Measurements from ENCODE around the gene HOXC9.
"Not testable (repeated sequence)": the region's sequence is repeated elsewhere in the genome, so short reads cannot be mapped to it uniquely, and the experiment has no call there.

Gene HOXC9

GRCh38 chr12:54037360-54038283, 37.7 kb downstream of the HOXC9 start:
- Mint-ChIP-seq H3K36me3 (no peaks in the 10 kb centered on the region), H3K9me3 (no peaks in the 10 kb centered on the region), H3K27ac (no peak overlapping the region), H3K27me3 (peaks cover 95% of the 10 kb centered on the region), H3K4me1 (peaks cover 21% of the 10 kb centered on the region), H3K4me3 (no peak overlapping the region)
- no peak for ATAC-seq

GRCh38 chr12:54038284-54038870, 38.4 kb downstream of the HOXC9 start:
- peaks cover 14% of the 10 kb centered on the region for H3K4me1 Mint-ChIP-seq
- H3K4me3 Mint-ChIP-seq = no peak overlapping the region
- peaks cover 95% of the 10 kb centered on the region for H3K27me3 Mint-ChIP-seq
- no peak overlapping the region for H3K27ac Mint-ChIP-seq
- H3K36me3 Mint-ChIP-seq = no peaks in the 10 kb centered on the region
- no peaks in the 10 kb centered on the region for H3K9me3 Mint-ChIP-seq
- ATAC-seq = no peak

GRCh38 chr12:54038871-54039414, 39.0 kb downstream of the HOXC9 start:
- no peaks in the 10 kb centered on the region for H3K36me3 Mint-ChIP-seq
- H3K4me3 Mint-ChIP-seq = no peak overlapping the region
- H3K27ac Mint-ChIP-seq = no peak overlapping the region
- ATAC-seq = no peak
- peaks cover 96% of the 10 kb centered on the region for H3K27me3 Mint-ChIP-seq
- no peaks in the 10 kb centered on the region for H3K9me3 Mint-ChIP-seq
- H3K4me1 Mint-ChIP-seq = peaks cover 12% of the 10 kb centered on the region

GRCh38 chr12:54039417-54040147, 39.6 kb downstream of the HOXC9 start:
- H3K4me3 Mint-ChIP-seq = no peak overlapping the region
- H3K9me3 Mint-ChIP-seq = no peaks in the 10 kb centered on the region
- H3K36me3 Mint-ChIP-seq = no peaks in the 10 kb centered on the region
- no peak overlapping the region for H3K27ac Mint-ChIP-seq
- H3K27me3 Mint-ChIP-seq = peaks cover 100% of the 10 kb centered on the region
- peaks cover 13% of the 10 kb centered on the region for H3K4me1 Mint-ChIP-seq
- no peak for ATAC-seq

- no peaks in the 10 kb centered on the region for H3K9me3 Mint-ChIP-seq
- peaks cover 100% of the 10 kb centered on the region for H3K27me3 Mint-ChIP-seq
- H3K27ac Mint-ChIP-seq = no peak overlapping the region
- H3K4me3 Mint-ChIP-seq = no peak overlapping the region
- no peaks in the 10 kb centered on the region for H3K36me3 Mint-ChIP-seq
- peaks cover 8% of the 10 kb centered on the region for H3K4me1 Mint-ChIP-seq
- ATAC-seq = no peak
Measured at GRCh38 chr12:54040148-54040494, 40.2 kb downstream of the HOXC9 start.

GRCh38 chr12:54040648-54041047, 40.7 kb downstream of the HOXC9 start:
- Mint-ChIP-seq H3K4me1 (peaks cover 7% of the 10 kb centered on the region), H3K9me3 (no peaks in the 10 kb centered on the region), H3K27me3 (peaks cover 100% of the 10 kb centered on the region), H3K27ac (no peak overlapping the region), H3K4me3 (no peak overlapping the region), H3K36me3 (no peaks in the 10 kb centered on the region)
- ATAC-seq = no peak

- Mint-ChIP-seq H3K9me3 (no peaks in the 10 kb centered on the region), H3K4me3 (no peak overlapping the region), H3K36me3 (no peaks in the 10 kb centered on the region), H3K27me3 (peaks cover 100% of the 10 kb centered on the region), H3K4me1 (peaks cover 7% of the 10 kb centered on the region), H3K27ac (no peak overlapping the region)
- ATAC-seq = no peak
Measured at GRCh38 chr12:54041097-54041690, 41.2 kb downstream of the HOXC9 start.

- H3K9me3 Mint-ChIP-seq, H3K4me3 Mint-ChIP-seq, H3K27ac Mint-ChIP-seq, H3K36me3 Mint-ChIP-seq, H3K4me1 Mint-ChIP-seq, ATAC-seq: not testable (repeated sequence)
- H3K27me3 Mint-ChIP-seq = peaks cover 100% of the 10 kb centered on the region
Measured at GRCh38 chr12:54042033-54042432, 42.1 kb downstream of the HOXC9 start.

GRCh38 chr12:54042970-54043853, 43.3 kb downstream of the HOXC9 start:
- no peak overlapping the region for H3K4me3 Mint-ChIP-seq
- H3K27me3 Mint-ChIP-seq = peaks cover 100% of the 10 kb centered on the region
- H3K27ac Mint-ChIP-seq = no peak overlapping the region
- H3K36me3 Mint-ChIP-seq = no peaks in the 10 kb centered on the region
- no peak for ATAC-seq
- H3K4me1 Mint-ChIP-seq = peaks cover 7% of the 10 kb centered on the region
- H3K9me3 Mint-ChIP-seq = no peaks in the 10 kb centered on the region

GRCh38 chr12:54044425-54045103, 44.6 kb downstream of the HOXC9 start:
- Mint-ChIP-seq H3K36me3 (no peaks in the 10 kb centered on the region), H3K27me3 (peaks cover 100% of the 10 kb centered on the region), H3K9me3 (no peaks in the 10 kb centered on the region), H3K4me3 (no peak overlapping the region), H3K27ac (no peak overlapping the region), H3K4me1 (peaks cover 7% of the 10 kb centered on the region)
- ATAC-seq = no peak

GRCh38 chr12:54045401-54045800, 45.4 kb downstream of the HOXC9 start:
- Mint-ChIP-seq H3K4me3 (no peak overlapping the region), H3K9me3 (no peaks in the 10 kb centered on the region), H3K4me1 (peaks cover 12% of the 10 kb centered on the region), H3K36me3 (no peaks in the 10 kb centered on the region), H3K27me3 (peaks cover 100% of the 10 kb centered on the region), H3K27ac (no peak overlapping the region)
- no peak for ATAC-seq

GRCh38 chr12:54045868-54046521, 46.0 kb downstream of the HOXC9 start:
- H3K4me3 Mint-ChIP-seq = no peak overlapping the region
- no peaks in the 10 kb centered on the region for H3K9me3 Mint-ChIP-seq
- no peaks in the 10 kb centered on the region for H3K36me3 Mint-ChIP-seq
- peaks cover 99% of the 10 kb centered on the region for H3K27me3 Mint-ChIP-seq
- H3K27ac Mint-ChIP-seq = no peak overlapping the region
- ATAC-seq = no peak
- peaks cover 18% of the 10 kb centered on the region for H3K4me1 Mint-ChIP-seq

GRCh38 chr12:54046809-54047159, 46.8 kb downstream of the HOXC9 start:
- ATAC-seq = no peak
- no peaks in the 10 kb centered on the region for H3K9me3 Mint-ChIP-seq
- H3K27ac Mint-ChIP-seq = no peak overlapping the region
- no peaks in the 10 kb centered on the region for H3K36me3 Mint-ChIP-seq
- peaks cover 25% of the 10 kb centered on the region for H3K4me1 Mint-ChIP-seq
- H3K27me3 Mint-ChIP-seq = peaks cover 99% of the 10 kb centered on the region
- peak overlapping the region; percentile 69 for H3K4me3 Mint-ChIP-seq

Data from stimulated activated memory B cell treated with anti-CD40 and anti-IgM and Interleukin-4, amounts not matched to agents 10 μg/mL and 1 μg/mL and 100 μg/mL, for 72 hours (primary cell).